Dermis blood vessel endothelial cell (primary cell): ENCODE data around the gene FNDC10. TPM values are rescaled to one million over a fixed set of nuclear protein-coding genes. Genes with fewer than 3 reads are reported as not detected.
A peak's percentile ranks its signal among the peaks of the same experiment; 100 is the strongest.
"Not testable (repeated sequence)": the region's sequence is repeated elsewhere in the genome, so short reads cannot be mapped to it uniquely, and the experiment has no call there.

Experiments
- DNase-seq: peaks from one replicate; pipeline ENCODE4 v3.0.0; 2010
- total RNA-seq: library from RNA; depleted of rRNA; stranded (reverse); fragments of >200 nt; gene quantifications from 2 replicates; pipeline ENCODE4 v1.2.3, GENCODE V29; 2014

FNDC10 gene
- total RNA-seq, 1 donor from 2014 or later = 0.68 TPM

GRCh38 chr1:1598720-1599029 is 1.3 kb downstream of the FNDC10 start:
- no peak for DNase-seq

- no peak for DNase-seq
These were observed 1.8 kb downstream of the FNDC10 start for GRCh38 chr1:1598051-1598719.

GRCh38 chr1:1597275-1597930 is 2.5 kb downstream of the FNDC10 start:
- peak; percentile 47 for DNase-seq

- DNase-seq = no peak
These were observed 3.3 kb downstream of the FNDC10 start for GRCh38 chr1:1596493-1597274.

GRCh38 chr1:1595341-1595740 is 4.6 kb downstream of the FNDC10 start:
- DNase-seq = not testable (repeated sequence)

GRCh38 chr1:1594602-1595260 is 5.2 kb downstream of the FNDC10 start:
- no peak for DNase-seq

- no peak for DNase-seq
These were observed 5.9 kb downstream of the FNDC10 start for GRCh38 chr1:1593834-1594601.

GRCh38 chr1:1591452-1591851 is 8.5 kb downstream of the FNDC10 start:
- peak; percentile 23 for DNase-seq

- DNase-seq = no peak
These were observed 16.5 kb downstream of the FNDC10 start for GRCh38 chr1:1583347-1584010.

- DNase-seq = no peak
These were observed 17.2 kb downstream of the FNDC10 start for GRCh38 chr1:1582585-1583346.

GRCh38 chr1:1578371-1578940 is 21.5 kb downstream of the FNDC10 start:
- DNase-seq = no peak

GRCh38 chr1:1577367-1578011 is 22.4 kb downstream of the FNDC10 start:
- no peak for DNase-seq

GRCh38 chr1:1574721-1575537 is 25.0 kb downstream of the FNDC10 start, which contains the start of gene SSU72:
Gene SSU72 (minus strand): TSS chr1:1574863. CDS start chr1:1574557, 306 bp downstream.
- DNase-seq = peak; percentile 97

- peak; percentile 83 for DNase-seq
These were observed 25.9 kb downstream of the FNDC10 start for GRCh38 chr1:1573843-1574720.

GRCh38 chr1:1569341-1569740 is 30.6 kb downstream of the FNDC10 start:
- DNase-seq = no peak

- DNase-seq = peak; percentile 29
These were observed 32.0 kb downstream of the FNDC10 start for GRCh38 chr1:1567891-1568291.

- peak; percentile 84 for DNase-seq
These were observed 32.6 kb downstream of the FNDC10 start for GRCh38 chr1:1567152-1567875.
